DOHH2 (cell line): ENCODE data around the gene PPP1R2B.

Source experiments
- EZH2phosphoT487 ChIP-seq: fragments of 200-600 bp; sonication (generic); IDR thresholded peaks from 2 replicates; pipeline ENCODE4 v1.6.1; 2017; ENCODE audit warnings: borderline replicate concordance, mild to moderate bottlenecking, antibody characterized with exemption, low read length, moderate library complexity, mixed read lengths
- TF ChIP-seq, protein P1 (sequence below): fragments of 200-600 bp; sonication (generic); IDR thresholded peaks from one replicate; pipeline ENCODE4 v1.5.1; 2014; ENCODE audit warnings: antibody characterized with exemption, mild to moderate bottlenecking, low read depth, low read length; ENCODE audit not compliant: poor library complexity, severe bottlenecking

DNA sequence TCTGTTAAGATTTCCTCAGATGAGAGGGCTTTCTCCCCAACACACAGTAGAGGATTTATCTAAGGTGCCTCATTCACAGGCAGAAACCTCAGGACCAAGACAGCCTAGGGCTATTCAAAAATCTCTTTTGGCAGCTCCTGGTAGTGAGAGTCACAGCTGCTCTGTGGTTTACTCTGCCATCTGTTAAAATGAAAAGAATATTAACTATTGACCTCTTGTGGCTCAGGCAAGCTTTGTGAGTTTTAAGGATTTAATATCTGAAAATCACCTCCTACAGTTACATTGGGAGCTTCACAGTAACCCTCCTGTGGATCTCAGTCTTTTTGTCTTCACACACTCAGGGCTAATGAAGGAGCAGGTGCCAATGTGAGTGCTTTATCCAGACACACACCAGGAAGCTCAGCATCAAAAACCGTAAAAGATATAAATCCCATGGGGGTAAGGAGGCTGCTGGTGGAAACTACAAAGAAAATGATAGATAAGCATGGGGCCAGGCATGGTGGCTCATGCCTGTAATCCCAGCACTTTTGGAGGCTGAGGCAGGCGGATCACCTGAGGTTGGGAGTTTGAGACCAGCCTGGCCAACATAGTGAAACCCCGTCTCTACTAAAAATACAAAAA lies 29.7 kb downstream of the PPP1R2B start:
- TF ChIP-seq, protein P1, sequence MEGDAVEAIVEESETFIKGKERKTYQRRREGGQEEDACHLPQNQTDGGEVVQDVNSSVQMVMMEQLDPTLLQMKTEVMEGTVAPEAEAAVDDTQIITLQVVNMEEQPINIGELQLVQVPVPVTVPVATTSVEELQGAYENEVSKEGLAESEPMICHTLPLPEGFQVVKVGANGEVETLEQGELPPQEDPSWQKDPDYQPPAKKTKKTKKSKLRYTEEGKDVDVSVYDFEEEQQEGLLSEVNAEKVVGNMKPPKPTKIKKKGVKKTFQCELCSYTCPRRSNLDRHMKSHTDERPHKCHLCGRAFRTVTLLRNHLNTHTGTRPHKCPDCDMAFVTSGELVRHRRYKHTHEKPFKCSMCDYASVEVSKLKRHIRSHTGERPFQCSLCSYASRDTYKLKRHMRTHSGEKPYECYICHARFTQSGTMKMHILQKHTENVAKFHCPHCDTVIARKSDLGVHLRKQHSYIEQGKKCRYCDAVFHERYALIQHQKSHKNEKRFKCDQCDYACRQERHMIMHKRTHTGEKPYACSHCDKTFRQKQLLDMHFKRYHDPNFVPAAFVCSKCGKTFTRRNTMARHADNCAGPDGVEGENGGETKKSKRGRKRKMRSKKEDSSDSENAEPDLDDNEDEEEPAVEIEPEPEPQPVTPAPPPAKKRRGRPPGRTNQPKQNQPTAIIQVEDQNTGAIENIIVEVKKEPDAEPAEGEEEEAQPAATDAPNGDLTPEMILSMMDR = no peak
- TF ChIP-seq EZH2phosphoT487 = no peak
